ENCODE measurements around the gene CHURC1. TPM values are rescaled to one million over a fixed set of nuclear protein-coding genes. Genes with fewer than 3 reads are reported as not detected.

Gene CHURC1
- total and polyA plus RNA-seq, 2 of the 13 experiments (the other 11 are each of a cell fraction or from before 2014, with no cell fraction given) = 41.1 to 74.4 TPM

- Histone ChIP-seq H3K4me1 (ENCODE audit: insufficient read depth, low read length) (peaks cover 17% of the 10 kb centered on the region), H3K27me3 (ENCODE audit: control insufficient read depth in 1 of 2, insufficient read depth in 2 of 2, low read length in 2 of 2) (no peaks in the 10 kb centered on the region), H3K4me2 (ENCODE audit: low read depth, low read length) (no peak overlapping the region), H3K27ac (ENCODE audit: extremely low read length, insufficient read depth, low read length) (no peak overlapping the region), H3K79me2 (ENCODE audit: insufficient read depth, low read length) (no peaks in the 10 kb centered on the region), H2AFZ (ENCODE audit: low read length) (no peak overlapping the region), H3K4me3 (replicated peaks in 1 of 3; ENCODE audit: insufficient read depth in 1 of 3, low read depth in 2 of 3, low read length in 3 of 3) (no peak overlapping the region), H3K36me3 (replicated peaks in 1 of 2; ENCODE audit: control insufficient read depth in 1 of 2, insufficient read depth in 2 of 2, low read length in 2 of 2) (no peaks in the 10 kb centered on the region), H4K20me1 (ENCODE audit: insufficient read depth, low read length) (no peaks in the 10 kb centered on the region), H3K9me3 (ENCODE audit: low read length) (no peaks in the 10 kb centered on the region), H3K9ac (ENCODE audit: insufficient read depth, low read depth, low read length) (no peak overlapping the region)
- ChIA-PET CTCF (ENCODE audit: low intra/inter-chr PET ratio, low total read pairs) (no interaction called here), POLR2A (no interaction called here)
- intact Hi-C loops (cut with micrococcal nuclease; ENCODE audit: unreplicated experiment) (no loop called here), in situ Hi-C loops (cut with HindIII; ENCODE audit: extremely low pct_ligation_motif_present, low pct_unique_long_range_greater_than_20kb) (no loop called here)
- no peak for ATAC-seq
- DNase-seq (ENCODE audit: low spot score) = no peak
- FAIRE-seq = no peak
- no peak for TF ChIP-seq HCFC1 (IDR thresholded peaks at IDR 0.05; ENCODE audit: low read depth, low read length)
- no peak for TF ChIP-seq ZFP36L2 (CRISPR knock-in tag; IDR thresholded peaks at IDR 0.05)
- no peak for TF ChIP-seq CBX2 (IDR thresholded peaks at IDR 0.05; ENCODE audit: low read depth, low read length)
- no peak for TF ChIP-seq CBX2 (CRISPR knock-in tag; IDR thresholded peaks at IDR 0.05; ENCODE audit: low read depth)
- no peak for TF ChIP-seq ZSCAN25 (CRISPR knock-in tag; IDR thresholded peaks at IDR 0.05)
- TF ChIP-seq ZMAT5 (CRISPR knock-in tag; IDR thresholded peaks at IDR 0.05; ENCODE audit: borderline replicate concordance, low read depth) = no peak
- TF ChIP-seq TSC22D2 (CRISPR knock-in tag; IDR thresholded peaks at IDR 0.05; ENCODE audit: borderline replicate concordance) = no peak
- TF ChIP-seq ZNF792 (CRISPR knock-in tag; IDR thresholded peaks at IDR 0.05) = no peak
- no peak for TF ChIP-seq ZNF260 (CRISPR knock-in tag; IDR thresholded peaks at IDR 0.05; ENCODE audit: borderline replicate concordance, low read depth)
- TF ChIP-seq ZNF318 (CRISPR knock-in tag; IDR thresholded peaks at IDR 0.05) = no peak
- no peak for TF ChIP-seq BRF2 (CRISPR knock-in tag; IDR thresholded peaks at IDR 0.05)
- no peak for TF ChIP-seq HNRNPH1 (optimal IDR thresholded peaks at IDR 0.05; ENCODE audit: low read depth, low read length)
- TF ChIP-seq ATF7-NPFF (CRISPR knock-in tag; IDR thresholded peaks at IDR 0.05; ENCODE audit: low read depth) = no peak
- BruUV-seq (replicated peaks) = no TSS peak
- WGBS (ENCODE audit: low lambda C conversion rate) = 89% methylated on average over 2 of the region's 2 CpGs
These were observed 52.7 kb downstream of the CHURC1 start for GRCh38 chr14:64966976-64967375.
